ENCODE results near the gene CENPC.

Gene CENPC

GRCh38 chr4:67550857-67551256 is 5.6 kb upstream of the CENPC start:
- H3K27ac ChIP-seq (ENCODE audit: low read depth, low read length), result no peak overlapping the region
- H3K18ac ChIP-seq (ENCODE audit: low read length), result no peak overlapping the region
- H3K4me2 ChIP-seq (ENCODE audit: low read length), result no peak overlapping the region
- H2AFZ ChIP-seq (ENCODE audit: insufficient read depth, low read length, poor library complexity), result no peak overlapping the region
- H3K79me1 ChIP-seq (ENCODE audit: low read length), result no peaks in the 10 kb centered on the region
- H3K23ac ChIP-seq (ENCODE audit: low read length), result no peak overlapping the region
- no peak overlapping the region for H3K4ac ChIP-seq (ENCODE audit: low read depth, low read length)
- H3K79me2 ChIP-seq (ENCODE audit: control insufficient read depth, insufficient read depth, low read length, poor library complexity), result no peaks in the 10 kb centered on the region
- H3K9me3 ChIP-seq (ENCODE audit: insufficient read depth, low read depth, low read length), result no peaks in the 10 kb centered on the region
- H4K12ac ChIP-seq (ENCODE audit: low read depth, low read length), result no peak overlapping the region
- H2AK5ac ChIP-seq (ENCODE audit: low read length), result no peak overlapping the region
- no peak overlapping the region for H4K8ac ChIP-seq (ENCODE audit: low read depth, low read length)
- no CpG with 5 or more reads among the region's 3 CpGs for WGBS (ENCODE audit: extremely low coverage, insufficient coverage, insufficient read length)
- no peaks in the 10 kb centered on the region for H3K4me1 ChIP-seq (ENCODE audit: control insufficient read depth in 1 of 2, insufficient read depth in 2 of 2, low read length in 2 of 2)
- H3K36me3 ChIP-seq (ENCODE audit: control insufficient read depth in 1 of 2, insufficient read depth in 2 of 2, low read length in 2 of 2), result no peaks in the 10 kb centered on the region
- no peak overlapping the region for H2BK5ac ChIP-seq (ENCODE audit: low read depth, low read length, poor library complexity)
- H2BK120ac ChIP-seq (ENCODE audit: insufficient read depth, low read length, poor library complexity), result no peak overlapping the region
- DNase-seq, result no peak
- H2BK12ac ChIP-seq (ENCODE audit: low read length), result no peak overlapping the region
- H3K14ac ChIP-seq (ENCODE audit: low read length), result no peak overlapping the region
- H3K27me3 ChIP-seq (ENCODE audit: insufficient read depth, low read length), result no peaks in the 10 kb centered on the region
- H3K4me3 ChIP-seq (ENCODE audit: low read depth, low read length), result no peak overlapping the region
- H4K91ac ChIP-seq (ENCODE audit: low read depth, low read length), result no peak overlapping the region
- H3K9ac ChIP-seq (ENCODE audit: low read length), result no peak overlapping the region

GRCh38 chr4:67550451-67550850 is 5.1 kb upstream of the CENPC start:
- H3K23ac ChIP-seq (ENCODE audit: low read length), result no peak overlapping the region
- H3K18ac ChIP-seq (ENCODE audit: low read length), result no peak overlapping the region
- DNase-seq, result no peak
- no peak overlapping the region for H3K27ac ChIP-seq (ENCODE audit: low read depth, low read length)
- no peak overlapping the region for H3K9ac ChIP-seq (ENCODE audit: low read length)
- H3K36me3 ChIP-seq (ENCODE audit: control insufficient read depth in 1 of 2, insufficient read depth in 2 of 2, low read length in 2 of 2), result no peaks in the 10 kb centered on the region
- no peak overlapping the region for H2BK5ac ChIP-seq (ENCODE audit: low read depth, low read length, poor library complexity)
- H3K4me2 ChIP-seq (ENCODE audit: low read length), result no peak overlapping the region
- H3K79me1 ChIP-seq (ENCODE audit: low read length), result no peaks in the 10 kb centered on the region
- H3K14ac ChIP-seq (ENCODE audit: low read length), result no peak overlapping the region
- no peaks in the 10 kb centered on the region for H3K4me1 ChIP-seq (ENCODE audit: control insufficient read depth in 1 of 2, insufficient read depth in 2 of 2, low read length in 2 of 2)
- H2BK120ac ChIP-seq (ENCODE audit: insufficient read depth, low read length, poor library complexity), result no peak overlapping the region
- H3K4me3 ChIP-seq (ENCODE audit: low read depth, low read length), result no peak overlapping the region
- H3K4ac ChIP-seq (ENCODE audit: low read depth, low read length), result no peak overlapping the region
- no peak overlapping the region for H2AK5ac ChIP-seq (ENCODE audit: low read length)
- no peak overlapping the region for H2AFZ ChIP-seq (ENCODE audit: insufficient read depth, low read length, poor library complexity)
- no peaks in the 10 kb centered on the region for H3K79me2 ChIP-seq (ENCODE audit: control insufficient read depth, insufficient read depth, low read length, poor library complexity)
- H4K91ac ChIP-seq (ENCODE audit: low read depth, low read length), result no peak overlapping the region
- no peak overlapping the region for H4K12ac ChIP-seq (ENCODE audit: low read depth, low read length)
- H2BK12ac ChIP-seq (ENCODE audit: low read length), result no peak overlapping the region
- H3K27me3 ChIP-seq (ENCODE audit: insufficient read depth, low read length), result no peaks in the 10 kb centered on the region
- no peak overlapping the region for H4K8ac ChIP-seq (ENCODE audit: low read depth, low read length)
- no peaks in the 10 kb centered on the region for H3K9me3 ChIP-seq (ENCODE audit: insufficient read depth, low read depth, low read length)

GRCh38 chr4:67549123-67549522 is 3.8 kb upstream of the CENPC start:
- Histone ChIP-seq H3K4ac (ENCODE audit: low read depth, low read length) (no peak overlapping the region), H3K79me2 (ENCODE audit: control insufficient read depth, insufficient read depth, low read length, poor library complexity) (peaks cover 6% of the 10 kb centered on the region), H2AFZ (ENCODE audit: insufficient read depth, low read length, poor library complexity) (no peak overlapping the region), H3K18ac (ENCODE audit: low read length) (no peak overlapping the region), H3K79me1 (ENCODE audit: low read length) (peaks cover 5% of the 10 kb centered on the region), H3K9ac (ENCODE audit: low read length) (no peak overlapping the region), H3K4me2 (ENCODE audit: low read length) (no peak overlapping the region), H3K4me1 (ENCODE audit: control insufficient read depth in 1 of 2, insufficient read depth in 2 of 2, low read length in 2 of 2) (no peaks in the 10 kb centered on the region), H3K14ac (ENCODE audit: low read length) (no peak overlapping the region), H2AK5ac (ENCODE audit: low read length) (no peak overlapping the region), H3K9me3 (ENCODE audit: insufficient read depth, low read depth, low read length) (no peaks in the 10 kb centered on the region), H3K36me3 (ENCODE audit: control insufficient read depth in 1 of 2, insufficient read depth in 2 of 2, low read length in 2 of 2) (no peaks in the 10 kb centered on the region), H4K12ac (ENCODE audit: low read depth, low read length) (no peak overlapping the region), H3K27me3 (ENCODE audit: insufficient read depth, low read length) (no peaks in the 10 kb centered on the region), H3K27ac (ENCODE audit: low read depth, low read length) (no peak overlapping the region), H2BK5ac (ENCODE audit: low read depth, low read length, poor library complexity) (no peak overlapping the region), H3K4me3 (ENCODE audit: low read depth, low read length) (no peak overlapping the region), H4K8ac (ENCODE audit: low read depth, low read length) (no peak overlapping the region), H4K91ac (ENCODE audit: low read depth, low read length) (no peak overlapping the region), H2BK120ac (ENCODE audit: insufficient read depth, low read length, poor library complexity) (no peak overlapping the region), H3K23ac (ENCODE audit: low read length) (no peak overlapping the region), H2BK12ac (ENCODE audit: low read length) (no peak overlapping the region)
- peak in 1 of 2 donors; percentile 31 for DNase-seq
- WGBS (ENCODE audit: extremely low coverage, insufficient coverage, insufficient read length), result no CpG with 5 or more reads among the region's 1 CpG

GRCh38 chr4:67546971-67547370 is 1.7 kb upstream of the CENPC start:
- no peak overlapping the region for H2BK5ac ChIP-seq (ENCODE audit: low read depth, low read length, poor library complexity)
- no peak overlapping the region for H3K4me3 ChIP-seq (ENCODE audit: low read depth, low read length)
- no peak overlapping the region for H2AK5ac ChIP-seq (ENCODE audit: low read length)
- H3K9me3 ChIP-seq (ENCODE audit: insufficient read depth, low read depth, low read length), result no peaks in the 10 kb centered on the region
- H3K14ac ChIP-seq (ENCODE audit: low read length), result no peak overlapping the region
- H3K27ac ChIP-seq (ENCODE audit: low read depth, low read length), result no peak overlapping the region
- no peak overlapping the region for H4K91ac ChIP-seq (ENCODE audit: low read depth, low read length)
- H2BK120ac ChIP-seq (ENCODE audit: insufficient read depth, low read length, poor library complexity), result no peak overlapping the region
- peaks cover 5% of the 10 kb centered on the region for H3K79me1 ChIP-seq (ENCODE audit: low read length)
- H3K4me1 ChIP-seq (ENCODE audit: control insufficient read depth in 1 of 2, insufficient read depth in 2 of 2, low read length in 2 of 2), result no peaks in the 10 kb centered on the region
- H3K18ac ChIP-seq (ENCODE audit: low read length), result no peak overlapping the region
- no peak overlapping the region for H3K23ac ChIP-seq (ENCODE audit: low read length)
- H3K4ac ChIP-seq (ENCODE audit: low read depth, low read length), result no peak overlapping the region
- H4K12ac ChIP-seq (ENCODE audit: low read depth, low read length), result no peak overlapping the region
- H3K9ac ChIP-seq (ENCODE audit: low read length), result no peak overlapping the region
- no peak overlapping the region for H4K8ac ChIP-seq (ENCODE audit: low read depth, low read length)
- H3K27me3 ChIP-seq (ENCODE audit: insufficient read depth, low read length), result no peaks in the 10 kb centered on the region
- no CpG with 5 or more reads among the region's 4 CpGs for WGBS (ENCODE audit: extremely low coverage, insufficient coverage, insufficient read length)
- H3K4me2 ChIP-seq (ENCODE audit: low read length), result no peak overlapping the region
- H3K36me3 ChIP-seq (ENCODE audit: control insufficient read depth in 1 of 2, insufficient read depth in 2 of 2, low read length in 2 of 2), result no peaks in the 10 kb centered on the region
- DNase-seq, result no peak
- H2AFZ ChIP-seq (ENCODE audit: insufficient read depth, low read length, poor library complexity), result no peak overlapping the region
- peaks cover 6% of the 10 kb centered on the region for H3K79me2 ChIP-seq (ENCODE audit: control insufficient read depth, insufficient read depth, low read length, poor library complexity)
- no peak overlapping the region for H2BK12ac ChIP-seq (ENCODE audit: low read length)

- no CpG with 5 or more reads among the region's 4 CpGs for WGBS (ENCODE audit: extremely low coverage, insufficient coverage, insufficient read length)
- Histone ChIP-seq H4K12ac (ENCODE audit: low read depth, low read length) (no peak overlapping the region), H3K79me2 (ENCODE audit: control insufficient read depth, insufficient read depth, low read length, poor library complexity) (peaks cover 6% of the 10 kb centered on the region), H3K14ac (ENCODE audit: low read length) (no peak overlapping the region), H3K27me3 (ENCODE audit: insufficient read depth, low read length) (no peaks in the 10 kb centered on the region), H3K79me1 (ENCODE audit: low read length) (peaks cover 5% of the 10 kb centered on the region), H4K91ac (ENCODE audit: low read depth, low read length) (no peak overlapping the region), H3K23ac (ENCODE audit: low read length) (no peak overlapping the region), H2BK5ac (ENCODE audit: low read depth, low read length, poor library complexity) (no peak overlapping the region), H2AK5ac (ENCODE audit: low read length) (no peak overlapping the region), H4K8ac (ENCODE audit: low read depth, low read length) (no peak overlapping the region), H3K9me3 (ENCODE audit: insufficient read depth, low read depth, low read length) (no peaks in the 10 kb centered on the region), H3K18ac (ENCODE audit: low read length) (no peak overlapping the region), H3K4me2 (ENCODE audit: low read length) (peak overlapping the region; percentile 44), H2AFZ (ENCODE audit: insufficient read depth, low read length, poor library complexity) (no peak overlapping the region), H3K4ac (ENCODE audit: low read depth, low read length) (no peak overlapping the region), H2BK120ac (ENCODE audit: insufficient read depth, low read length, poor library complexity) (no peak overlapping the region), H3K4me3 (ENCODE audit: low read depth, low read length) (no peak overlapping the region), H2BK12ac (ENCODE audit: low read length) (no peak overlapping the region), H3K36me3 (ENCODE audit: control insufficient read depth in 1 of 2, insufficient read depth in 2 of 2, low read length in 2 of 2) (no peaks in the 10 kb centered on the region), H3K27ac (ENCODE audit: low read depth, low read length) (no peak overlapping the region), H3K4me1 (ENCODE audit: control insufficient read depth in 1 of 2, insufficient read depth in 2 of 2, low read length in 2 of 2) (no peaks in the 10 kb centered on the region), H3K9ac (ENCODE audit: low read length) (no peak overlapping the region)
- peak in 1 of 2 donors; percentile 21 for DNase-seq
Observed at GRCh38 chr4:67546004-67546356, 677 bp upstream of the CENPC start.
